ENCODE results near the gene STAMBP. TPM values are rescaled to one million over a fixed set of nuclear protein-coding genes. Genes with fewer than 3 reads are reported as not detected.

STAMBP gene
- total and polyA plus RNA-seq, 9 of the 15 experiments (the other 6 are each of a cell fraction or from before 2014, with no cell fraction given) = 36.9 to 75.2 (median 48.8) TPM

GRCh38 chr2:73888388-73888787, 59.6 kb downstream of the STAMBP start:
- DNase-seq (ENCODE audit: extremely low read depth in 1 of 4, low spot score in 3 of 4) (no peak), ATAC-seq (no peak), FAIRE-seq (no peak)
- peaks cover 0 to 6% of the 10 kb centered on the region in 2 experiments; a peak in 1 of 5 replicates for H3K4me1 ChIP-seq (replicated peaks in 1 of 2; ENCODE audit: control insufficient read depth in 2 of 2, insufficient read depth in 2 of 2, low read length in 2 of 2)
- no peak overlapping the region for H3K27ac ChIP-seq (ENCODE audit: extremely low read depth, low read depth, low read length)
- H3K9me3 ChIP-seq (replicated peaks; ENCODE audit: control insufficient read depth, insufficient read depth, low read depth, low read length) = no peaks in the 10 kb centered on the region
- 2% methylated on average over 2 of the region's 2 CpGs for WGBS (ENCODE audit: insufficient coverage, low coverage, missing lambda C conversion rate)
- peaks cover 2 to 4% of the 10 kb centered on the region in 2 experiments; a peak in 1 of 5 replicates for H3K27me3 ChIP-seq (ENCODE audit: control insufficient read depth in 2 of 2, insufficient read depth in 2 of 2, low read length in 2 of 2)
- in situ Hi-C loops (cut with MboI) = no loop called here
- ChIA-PET CTCF (ENCODE audit: low intra/inter-chr PET ratio) (interaction anchor here (0.7 kb wide), 1 partner anchor 233 kb away, joined by 3 read pairs; no protein-coding TSS in a partner anchor), POLR2A (no interaction called here)
- H3K36me3 ChIP-seq (ENCODE audit: control insufficient read depth, insufficient read depth, low read length) = no peaks in the 10 kb centered on the region
- H3K4me3 ChIP-seq = no peak overlapping the region
- intact Hi-C loops (cut with micrococcal nuclease) = no loop called here
- no TSS peak for BruUV-seq (replicated peaks)
- H4K20me1 ChIP-seq (replicated peaks; ENCODE audit: control insufficient read depth, insufficient read depth, low read length) = no peaks in the 10 kb centered on the region
- H2AFZ ChIP-seq (ENCODE audit: low read depth, low read length) = peak overlapping the region; percentile 38; the same call in 1 of the 2 replicates
- no peaks in the 10 kb centered on the region for H3K79me2 ChIP-seq (ENCODE audit: control insufficient read depth, insufficient read depth, low read length)
- H3K9ac ChIP-seq (ENCODE audit: insufficient read depth in 1 of 2, low read depth in 2 of 2, low read length in 2 of 2) = no peak overlapping the region
- no peak overlapping the region for H3K4me2 ChIP-seq (ENCODE audit: insufficient read depth, low read length)
- H3K9me1 ChIP-seq (ENCODE audit: control insufficient read depth, insufficient read depth, low read length) = no peaks in the 10 kb centered on the region
- 0 out of 2 replicates have a peak, but pooled peaks have one; percentile 63 for TF ChIP-seq ZNF589 (CRISPR knock-in tag; IDR thresholded peaks at IDR 0.05; ENCODE audit: low read depth)
- TF ChIP-seq E2F8 (IDR thresholded peaks at IDR 0.05; ENCODE audit: low read depth, partially characterized antibody) = no peak
- peak; percentile 57 to 70 for TF ChIP-seq FOXK2 (conservative IDR thresholded peaks at IDR 0.05 in 1 of 2, IDR thresholded peaks at IDR 0.05 in 1 of 2; ENCODE audit: low read depth in 2 of 2)
- TF ChIP-seq ZFX (CRISPR knock-in tag; IDR thresholded peaks at IDR 0.05) = no peak
- no peak for TF ChIP-seq MTF1 (CRISPR knock-in tag; IDR thresholded peaks at IDR 0.05; ENCODE audit: borderline replicate concordance)
- TF ChIP-seq HNRNPL (IDR thresholded peaks at IDR 0.05; ENCODE audit: low read depth, low read length) = no peak
- no peak for TF ChIP-seq RBM39 (optimal IDR thresholded peaks at IDR 0.05; ENCODE audit: low read depth, low read length)
- no peak for TF ChIP-seq HDAC8 (tag; IDR thresholded peaks at IDR 0.05)
- no peak for TF ChIP-seq MAZ (CRISPR knock-in tag; conservative IDR thresholded peaks at IDR 0.05 in 1 of 2, IDR thresholded peaks at IDR 0.05 in 1 of 2)
- no peak for TF ChIP-seq FOSL1 (tag; conservative IDR thresholded peaks at IDR 0.05)
- no peak for TF ChIP-seq U2AF1 (optimal IDR thresholded peaks at IDR 0.05; ENCODE audit: low read depth, low read length)
- no peak for TF ChIP-seq MED1 (CRISPR knock-in tag; IDR thresholded peaks at IDR 0.05; ENCODE audit: borderline replicate concordance)
- TF ChIP-seq SMAD1 (IDR thresholded peaks at IDR 0.05; ENCODE audit: low read depth, low read length, partially characterized antibody) = no peak
- TF ChIP-seq, protein P1, sequence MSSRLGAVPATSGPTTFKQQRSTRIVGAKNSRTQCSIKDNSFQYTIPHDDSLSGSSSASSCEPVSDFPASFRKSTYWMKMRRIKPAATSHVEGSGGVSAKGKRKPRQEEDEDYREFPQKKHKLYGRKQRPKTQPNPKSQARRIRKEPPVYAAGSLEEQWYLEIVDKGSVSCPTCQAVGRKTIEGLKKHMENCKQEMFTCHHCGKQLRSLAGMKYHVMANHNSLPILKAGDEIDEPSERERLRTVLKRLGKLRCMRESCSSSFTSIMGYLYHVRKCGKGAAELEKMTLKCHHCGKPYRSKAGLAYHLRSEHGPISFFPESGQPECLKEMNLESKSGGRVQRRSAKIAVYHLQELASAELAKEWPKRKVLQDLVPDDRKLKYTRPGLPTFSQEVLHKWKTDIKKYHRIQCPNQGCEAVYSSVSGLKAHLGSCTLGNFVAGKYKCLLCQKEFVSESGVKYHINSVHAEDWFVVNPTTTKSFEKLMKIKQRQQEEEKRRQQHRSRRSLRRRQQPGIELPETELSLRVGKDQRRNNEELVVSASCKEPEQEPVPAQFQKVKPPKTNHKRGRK (tag; IDR thresholded peaks at IDR 0.05) = no peak
- TF ChIP-seq, protein P2, sequence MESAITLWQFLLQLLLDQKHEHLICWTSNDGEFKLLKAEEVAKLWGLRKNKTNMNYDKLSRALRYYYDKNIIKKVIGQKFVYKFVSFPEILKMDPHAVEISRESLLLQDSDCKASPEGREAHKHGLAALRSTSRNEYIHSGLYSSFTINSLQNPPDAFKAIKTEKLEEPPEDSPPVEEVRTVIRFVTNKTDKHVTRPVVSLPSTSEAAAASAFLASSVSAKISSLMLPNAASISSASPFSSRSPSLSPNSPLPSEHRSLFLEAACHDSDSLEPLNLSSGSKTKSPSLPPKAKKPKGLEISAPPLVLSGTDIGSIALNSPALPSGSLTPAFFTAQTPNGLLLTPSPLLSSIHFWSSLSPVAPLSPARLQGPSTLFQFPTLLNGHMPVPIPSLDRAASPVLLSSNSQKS (CRISPR knock-in tag; IDR thresholded peaks at IDR 0.05) = no peak
- TF ChIP-seq DIDO1 (tag; IDR thresholded peaks at IDR 0.05; ENCODE audit: low read depth) = no peak
- no peak for TF ChIP-seq HNRNPK (IDR thresholded peaks at IDR 0.05; ENCODE audit: low read depth, low read length, poor library complexity, severe bottlenecking)
- TF ChIP-seq TAF9B (IDR thresholded peaks at IDR 0.05; ENCODE audit: partially characterized antibody) = no peak
